Gastrocnemius medialis (tissue), 4 donors: ENCODE results near the gene AMER2. TPM values are rescaled to one million over a fixed set of nuclear protein-coding genes. Genes with fewer than 3 reads are reported as not detected.

ENCODE experiments used
- ATAC-seq, 2 donors: fragments of 150-250 bp; one replicate each; pipeline ENCODE4 v1.9.1; 2016
- DNase-seq, 2 donors: peaks; one replicate each; pipeline ENCODE4 v3.0.0-alpha.2; 2019
- H3K27ac ChIP-seq, 4 donors: fragments of 200-600 bp; sonication (generic); 1 replicate in 1 of 4; 2 replicates in 3 of 4; pipeline ENCODE4 v1.5.1; 2016 to 2018; ENCODE audit warnings: mild to moderate bottlenecking in 2 of 4, moderate library complexity in 1 of 4
- H3K27me3 ChIP-seq, 3 donors: fragments of 200-600 bp; sonication (generic) in 2 of 3; 1 replicate in 1 of 3; 2 replicates in 2 of 3; pipeline versions ENCODE4 v1.5.1 to v1.6.0; 2016 to 2019; ENCODE audit warnings: mild to moderate bottlenecking in 1 of 3, moderate library complexity in 1 of 3
- H3K36me3 ChIP-seq, 2 donors: fragments of 200-600 bp; sonication (generic) in 1 of 2; one replicate each; pipeline ENCODE4 v1.5.1; 2017 to 2018
- H3K4me1 ChIP-seq, 2 donors: fragments of 200-600 bp; sonication (generic) in 1 of 2; one replicate each; pipeline ENCODE4 v1.5.1; 2016 to 2017; ENCODE audit warnings: mild to moderate bottlenecking in 2 of 2
- H3K4me3 ChIP-seq, 4 donors: fragments of 200-600 bp; sonication (generic) in 3 of 4; 1 replicate in 1 of 4; 2 replicates in 3 of 4; pipeline ENCODE4 v1.5.1; 2016 to 2019; ENCODE audit warnings: mild to moderate bottlenecking in 2 of 4
- H3K9me3 ChIP-seq, 3 donors: fragments of 200-600 bp; sonication (generic) in 2 of 3; 1 replicate in 1 of 3; 2 replicates in 2 of 3; pipeline ENCODE4 v1.5.1; 2016 to 2019
- POLR2A ChIP-seq, 2 donors: fragments of 450-650 bp; IDR thresholded peaks; one replicate each; pipeline ENCODE4 v1.6.1; 2017; ENCODE audit warnings: antibody characterized with exemption in 2 of 2, mild to moderate bottlenecking in 2 of 2, moderate library complexity in 2 of 2
- in situ Hi-C, 4 donors: fragments of 200-750 bp; cut with MboI; loops; one replicate each; pipeline versions ENCODE4 v1.15.0 to v1.8.0; 2017; ENCODE audit warnings: low sequenced_read_pairs in 4 of 4
- intact Hi-C: fragments of 100-400 bp; cut with DNase I; formaldehyde crosslinking; loops from one replicate; pipeline ENCODE4 v1.15.1; 2023; ENCODE audit warnings: low total_unique reads
- total RNA-seq, 4 donors: library from RNA; depleted of rRNA; stranded (reverse); fragments of >200 nt; gene quantifications; one replicate each; pipeline versions ENCODE4 v1.1.0 to v1.2.3, GENCODE V29; 2016
- TF ChIP-seq, protein P1 (sequence below), 5 experiments: fragments of 450-650 bp in 3 of 5; fragments of 200-600 bp in 2 of 5; sonication (generic) in 2 of 5; IDR thresholded peaks in 4 of 5; conservative IDR thresholded peaks in 1 of 5; 1 replicate in 4 of 5; 2 replicates in 1 of 5; pipeline ENCODE4 v1.5.1; 2016 to 2019; ENCODE audit warnings: antibody characterized with exemption in 5 of 5, mild to moderate bottlenecking in 3 of 5, moderate library complexity in 3 of 5

AMER2 gene
- total RNA-seq, 4 donors from 2014 or later: 0.10 to 0.87 (median 0.27) TPM; not detected in 1

DNA sequence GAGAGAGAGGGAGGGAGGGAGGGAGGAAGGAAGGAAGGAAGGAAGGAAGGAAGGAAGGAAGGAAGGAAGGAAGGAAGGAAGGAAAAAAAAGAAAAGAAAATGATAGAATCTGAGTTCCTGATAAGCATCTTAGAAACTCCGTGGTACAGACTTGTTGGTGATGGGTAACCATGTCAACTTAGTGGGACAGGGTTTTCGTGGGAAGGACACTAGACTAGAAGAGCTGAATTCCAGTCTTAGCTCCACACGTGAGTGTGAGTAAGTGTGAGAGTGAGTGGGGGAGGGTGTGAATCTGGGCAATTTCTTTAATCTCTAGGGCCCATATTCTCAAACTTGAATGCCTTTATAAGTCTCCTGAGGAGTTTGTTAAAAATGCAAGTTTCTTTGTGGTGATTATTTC is 41.1 kb downstream of the AMER2 start:
- Histone ChIP-seq H3K9me3 (no peaks in the 10 kb centered on the region), H3K4me3 (no peak overlapping the region), H3K4me1 (no peaks in the 10 kb centered on the region), H3K36me3 (no peaks in the 10 kb centered on the region), H3K27me3 (peaks cover 0 to 4% (median 0%) of the 10 kb centered on the region in 3 donors), H3K27ac (no peak overlapping the region)
- in situ Hi-C loops (no loop called here), intact Hi-C loops (no loop called here)
- DNase-seq (no peak), ATAC-seq (no peak)
- no peak for TF ChIP-seq POLR2A (IDR thresholded peaks at IDR 0.05)
- TF ChIP-seq, protein P1, sequence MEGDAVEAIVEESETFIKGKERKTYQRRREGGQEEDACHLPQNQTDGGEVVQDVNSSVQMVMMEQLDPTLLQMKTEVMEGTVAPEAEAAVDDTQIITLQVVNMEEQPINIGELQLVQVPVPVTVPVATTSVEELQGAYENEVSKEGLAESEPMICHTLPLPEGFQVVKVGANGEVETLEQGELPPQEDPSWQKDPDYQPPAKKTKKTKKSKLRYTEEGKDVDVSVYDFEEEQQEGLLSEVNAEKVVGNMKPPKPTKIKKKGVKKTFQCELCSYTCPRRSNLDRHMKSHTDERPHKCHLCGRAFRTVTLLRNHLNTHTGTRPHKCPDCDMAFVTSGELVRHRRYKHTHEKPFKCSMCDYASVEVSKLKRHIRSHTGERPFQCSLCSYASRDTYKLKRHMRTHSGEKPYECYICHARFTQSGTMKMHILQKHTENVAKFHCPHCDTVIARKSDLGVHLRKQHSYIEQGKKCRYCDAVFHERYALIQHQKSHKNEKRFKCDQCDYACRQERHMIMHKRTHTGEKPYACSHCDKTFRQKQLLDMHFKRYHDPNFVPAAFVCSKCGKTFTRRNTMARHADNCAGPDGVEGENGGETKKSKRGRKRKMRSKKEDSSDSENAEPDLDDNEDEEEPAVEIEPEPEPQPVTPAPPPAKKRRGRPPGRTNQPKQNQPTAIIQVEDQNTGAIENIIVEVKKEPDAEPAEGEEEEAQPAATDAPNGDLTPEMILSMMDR (IDR thresholded peaks at IDR 0.05 in 4 of 5, conservative IDR thresholded peaks at IDR 0.05 in 1 of 5): no peak

DNA sequence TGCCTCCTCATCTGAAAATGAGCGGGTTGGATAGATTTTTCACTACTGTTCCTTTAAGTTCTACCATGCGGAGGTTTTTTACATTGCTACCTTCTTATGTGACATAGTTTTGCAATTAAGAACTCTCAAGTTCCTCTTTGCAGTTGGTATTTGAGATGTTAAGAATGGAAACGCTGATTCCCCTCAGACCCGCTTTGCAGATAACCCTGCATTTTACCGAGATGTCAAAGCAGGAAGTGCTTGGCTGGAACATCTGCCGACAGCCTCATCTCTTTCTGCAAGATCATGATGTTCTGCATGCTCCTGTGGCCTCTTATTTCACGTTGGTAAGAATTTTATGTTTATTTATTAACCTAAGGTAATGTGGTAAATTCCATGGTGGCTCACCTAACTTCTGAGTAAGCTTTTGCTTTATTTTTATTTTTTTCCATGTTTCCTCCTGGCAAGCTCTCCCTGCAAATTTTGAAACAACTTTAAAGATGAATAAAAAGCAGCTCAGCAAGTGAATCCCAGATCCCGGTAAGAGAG is 53.6 kb downstream of the AMER2 start:
- no peaks in the 10 kb centered on the region for H3K9me3 ChIP-seq
- DNase-seq (no peak), ATAC-seq (no peak)
- TF ChIP-seq, protein P1 (IDR thresholded peaks at IDR 0.05 in 4 of 5, conservative IDR thresholded peaks at IDR 0.05 in 1 of 5): no peak
- TF ChIP-seq POLR2A (IDR thresholded peaks at IDR 0.05): no peak
- no peaks in the 10 kb centered on the region for H3K36me3 ChIP-seq
- intact Hi-C loops (no loop called here), in situ Hi-C loops (no loop called here)
- H3K4me3 ChIP-seq: no peak overlapping the region
- no peaks in the 10 kb centered on the region for H3K27me3 ChIP-seq
- H3K4me1 ChIP-seq: no peaks in the 10 kb centered on the region
- no peak overlapping the region for H3K27ac ChIP-seq

DNA sequence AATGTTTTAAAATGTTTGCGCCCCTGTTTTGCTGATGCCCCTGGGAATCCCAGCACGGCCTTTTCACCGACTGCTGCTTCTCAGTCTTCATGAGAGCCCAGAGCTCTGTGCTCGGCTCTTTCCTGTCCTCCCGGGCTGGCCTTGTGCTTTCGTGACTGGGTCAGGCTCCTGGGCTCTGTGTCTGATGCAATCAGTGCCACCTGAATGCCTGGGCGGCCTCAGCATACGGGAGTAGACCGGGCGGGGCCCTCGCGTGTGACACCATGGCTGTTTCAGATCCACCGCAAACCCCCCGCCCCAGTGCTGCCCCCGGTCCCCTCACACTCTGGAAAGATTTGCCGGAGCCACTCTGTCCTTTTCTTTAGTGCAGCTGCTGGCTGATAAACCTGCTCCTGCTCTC is 54.8 kb downstream of the AMER2 start:
- no peak overlapping the region for H3K27ac ChIP-seq
- DNase-seq (no peak), ATAC-seq (no peak)
- peaks cover 0 to 7% of the 10 kb centered on the region in 2 donors for H3K4me1 ChIP-seq
- no peaks in the 10 kb centered on the region for H3K9me3 ChIP-seq
- in situ Hi-C loops: no loop called here
- intact Hi-C loops: no loop called here
- H3K27me3 ChIP-seq: no peaks in the 10 kb centered on the region
- no peaks in the 10 kb centered on the region for H3K36me3 ChIP-seq
- no peak overlapping the region for H3K4me3 ChIP-seq
- TF ChIP-seq POLR2A (IDR thresholded peaks at IDR 0.05): no peak
- TF ChIP-seq, protein P1 (IDR thresholded peaks at IDR 0.05 in 4 of 5, conservative IDR thresholded peaks at IDR 0.05 in 1 of 5): no peak

DNA sequence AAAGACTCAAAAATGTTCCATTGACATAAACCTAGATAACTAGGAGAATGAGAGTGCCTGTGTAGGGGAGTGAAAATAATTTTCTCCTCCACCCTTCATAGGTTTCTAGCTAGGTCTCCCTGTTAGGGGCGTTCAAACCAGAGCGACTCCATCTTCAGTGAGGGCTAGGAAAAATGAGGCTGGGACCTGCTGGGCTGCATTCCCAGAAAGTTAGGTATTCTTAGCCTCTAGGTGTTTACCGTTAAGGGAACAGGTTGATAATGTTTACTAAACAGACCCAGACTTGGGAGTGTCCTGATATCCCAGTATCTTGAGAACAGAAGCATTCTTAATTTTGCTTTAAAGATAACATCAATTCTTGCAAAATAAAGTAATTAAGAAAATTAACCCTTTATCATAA is 56.0 kb downstream of the AMER2 start:
- DNase-seq (no peak), ATAC-seq (no peak)
- H3K27ac ChIP-seq: no peak overlapping the region
- peaks cover 0 to 8% of the 10 kb centered on the region in 2 donors for H3K4me1 ChIP-seq
- intact Hi-C loops: no loop called here
- TF ChIP-seq POLR2A (IDR thresholded peaks at IDR 0.05): no peak
- TF ChIP-seq, protein P1 (IDR thresholded peaks at IDR 0.05 in 4 of 5, conservative IDR thresholded peaks at IDR 0.05 in 1 of 5): no peak
- in situ Hi-C loops: no loop called here
- H3K36me3 ChIP-seq: no peaks in the 10 kb centered on the region
- no peaks in the 10 kb centered on the region for H3K9me3 ChIP-seq
- no peaks in the 10 kb centered on the region for H3K27me3 ChIP-seq
- H3K4me3 ChIP-seq: no peak overlapping the region

DNA sequence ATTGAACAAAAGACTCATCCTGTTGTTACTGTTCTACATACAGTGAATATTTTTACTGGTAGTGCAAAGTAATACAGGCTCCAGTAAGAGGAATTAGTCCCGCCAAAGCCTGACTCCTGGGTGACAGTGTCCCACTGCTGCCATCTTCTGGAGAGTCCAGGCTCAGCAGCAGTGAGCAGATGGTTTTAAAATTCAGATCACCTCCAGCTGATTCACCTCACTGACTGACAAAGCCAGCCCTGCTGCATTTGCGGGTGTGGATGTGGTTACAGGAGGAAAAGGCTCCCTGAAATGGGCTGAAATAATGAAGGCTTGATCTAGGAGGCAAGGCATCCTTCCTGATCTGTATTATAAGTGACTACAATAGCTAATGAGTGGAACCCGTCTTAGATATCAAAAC is 57.9 kb downstream of the AMER2 start:
- Histone ChIP-seq H3K27me3 (no peaks in the 10 kb centered on the region), H3K4me1 (peaks cover 0 to 8% of the 10 kb centered on the region in 2 donors), H3K9me3 (no peaks in the 10 kb centered on the region), H3K36me3 (no peaks in the 10 kb centered on the region), H3K27ac (no peak overlapping the region), H3K4me3 (no peak overlapping the region)
- intact Hi-C loops (loop anchor here (5.0 kb wide), 1 partner anchor 117 kb away; no protein-coding TSS in a partner anchor), in situ Hi-C loops (no loop called here)
- TF ChIP-seq POLR2A (IDR thresholded peaks at IDR 0.05): no peak
- TF ChIP-seq, protein P1 (IDR thresholded peaks at IDR 0.05 in 4 of 5, conservative IDR thresholded peaks at IDR 0.05 in 1 of 5): peak in 4 of 5 experiments; percentile 12 to 61 (median 49)
- peak; percentile 13 to 49 for DNase-seq
- ATAC-seq: peak; percentile 60 to 77
